ENCODE data around the gene PSMD3. TPM values are rescaled to one million over a fixed set of nuclear protein-coding genes. Genes with fewer than 3 reads are reported as not detected.

Gene PSMD3
- total RNA-seq, 1 donor from 2014 or later, result 93.1 TPM

DNA sequence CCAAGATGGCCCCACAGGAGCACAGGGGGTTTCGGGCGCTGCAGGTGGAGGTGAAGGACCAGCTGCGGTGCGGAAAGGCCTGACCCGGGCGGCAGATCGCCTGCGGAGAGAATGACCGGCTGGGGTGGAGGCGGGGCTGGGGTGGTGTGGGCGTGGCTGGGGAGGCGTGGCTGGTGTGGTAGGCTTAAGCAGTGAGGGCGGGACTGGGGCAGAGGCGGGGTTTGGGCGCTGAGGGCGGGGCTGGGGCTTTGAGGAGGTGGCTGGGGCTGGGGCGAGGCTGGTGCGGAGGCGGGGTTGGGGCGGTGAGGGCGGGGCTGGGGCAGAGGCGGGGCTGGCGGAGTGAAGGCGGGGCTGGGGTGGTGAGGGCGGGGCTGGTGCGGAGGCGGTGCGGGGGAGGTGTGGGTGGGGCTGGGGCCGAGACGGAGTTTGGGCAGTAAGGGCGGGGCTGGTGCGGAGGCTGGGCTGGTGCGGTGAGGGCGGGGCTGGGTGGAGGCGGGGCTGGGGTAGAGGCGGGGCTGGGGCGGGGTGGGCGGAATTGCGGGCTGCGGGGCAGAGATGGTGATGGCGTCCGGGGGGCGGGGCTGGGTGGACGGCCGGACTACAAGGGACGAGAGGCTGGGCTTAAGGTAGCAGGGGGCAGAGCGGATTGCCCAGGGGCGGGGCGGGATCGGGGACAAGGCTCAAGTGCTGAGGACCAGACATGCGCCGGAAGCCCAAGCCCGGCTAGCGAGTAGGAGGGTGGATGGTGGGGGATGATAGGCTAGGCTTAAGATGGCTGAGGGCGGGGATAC lies 27.7 kb upstream of the PSMD3 start:
- no peaks in the 10 kb centered on the region for H3K27me3 ChIP-seq

GRCh38 chr17:39953471-39953888 lies 27.1 kb upstream of the PSMD3 start:
- no peaks in the 10 kb centered on the region for H3K27me3 ChIP-seq
- peaks cover 2 to 10% of the 10 kb centered on the region in 2 donors for H3K4me1 ChIP-seq
- peak overlapping the region; percentile 46 to 53 for H3K27ac ChIP-seq
- no peak for TF ChIP-seq CTCF (IDR thresholded peaks at IDR 0.05)
- H3K4me3 ChIP-seq, result peak overlapping the region; percentile 18 to 38
- no peaks in the 10 kb centered on the region for H3K9me3 ChIP-seq
- no peak for DNase-seq (ENCODE audit: low spot score in 2 of 2)
- intact Hi-C loops (cut with DNase I), result loop anchor here (1.0 to 2.0 kb wide), 4 partner anchors 26 to 1965 kb away; partner anchors contain the start of genes ACLY, LRRC3C, ORMDL3 and PSMD3
- no peaks in the 10 kb centered on the region for H3K36me3 ChIP-seq

More for the DNA sequence above, 27.7 kb upstream of the PSMD3 start:
- no peaks in the 10 kb centered on the region for H3K36me3 ChIP-seq
- H3K4me1 ChIP-seq, result peaks cover 2 to 10% of the 10 kb centered on the region in 2 donors
- peak; percentile 93 to 99 for DNase-seq (ENCODE audit: low spot score in 2 of 2)
- no peak for TF ChIP-seq CTCF (IDR thresholded peaks at IDR 0.05)
- no peaks in the 10 kb centered on the region for H3K9me3 ChIP-seq
- peak overlapping the region; percentile 46 to 53 for H3K27ac ChIP-seq
- intact Hi-C loops (cut with DNase I), result loop anchor here (1.0 to 2.0 kb wide), 4 partner anchors 26 to 1966 kb away; partner anchors contain the start of genes ACLY, LRRC3C, ORMDL3 and PSMD3
- peak overlapping the region; percentile 45 to 58 for H3K4me3 ChIP-seq

GRCh38 chr17:39954876-39955275 lies 25.7 kb upstream of the PSMD3 start:
- Histone ChIP-seq H3K27ac (no peak overlapping the region), H3K36me3 (no peaks in the 10 kb centered on the region), H3K4me1 (peaks cover 2 to 10% of the 10 kb centered on the region in 2 donors), H3K9me3 (no peaks in the 10 kb centered on the region), H3K4me3 (no peak overlapping the region), H3K27me3 (no peaks in the 10 kb centered on the region)
- intact Hi-C loops (cut with DNase I), result no loop called here
- TF ChIP-seq CTCF (IDR thresholded peaks at IDR 0.05), result no peak
- DNase-seq (ENCODE audit: low spot score in 2 of 2), result no peak

DNA sequence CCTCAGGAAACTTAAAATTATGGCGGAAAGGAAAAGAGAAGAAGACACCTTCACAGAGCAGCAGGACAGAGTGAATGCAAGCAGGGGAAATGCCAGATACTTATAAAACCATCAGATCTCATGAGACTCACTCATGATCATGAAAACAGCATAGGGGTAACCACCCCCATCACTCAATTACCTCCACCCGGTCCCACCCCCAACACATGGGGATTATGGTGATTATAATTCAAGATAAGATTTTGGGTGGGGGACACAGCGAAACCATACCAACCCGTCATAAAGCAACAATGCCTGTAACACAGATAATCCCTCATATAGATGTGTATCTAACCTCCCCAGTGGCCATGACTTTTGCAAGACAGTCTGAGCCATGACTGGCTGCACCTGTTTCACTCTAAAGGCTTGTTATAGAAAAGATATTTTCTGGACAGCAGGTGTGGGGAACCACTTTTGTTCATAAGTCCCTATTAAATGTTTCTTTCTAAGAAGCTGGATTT lies 24.8 kb upstream of the PSMD3 start:
- Histone ChIP-seq H3K4me1 (peaks cover 2 to 10% of the 10 kb centered on the region in 2 donors), H3K36me3 (no peaks in the 10 kb centered on the region), H3K27ac (no peak overlapping the region), H3K9me3 (no peaks in the 10 kb centered on the region), H3K27me3 (no peaks in the 10 kb centered on the region), H3K4me3 (no peak overlapping the region)
- TF ChIP-seq CTCF (IDR thresholded peaks at IDR 0.05), result no peak
- DNase-seq (ENCODE audit: low spot score in 2 of 2), result no peak
- intact Hi-C loops (cut with DNase I), result no loop called here

DNA sequence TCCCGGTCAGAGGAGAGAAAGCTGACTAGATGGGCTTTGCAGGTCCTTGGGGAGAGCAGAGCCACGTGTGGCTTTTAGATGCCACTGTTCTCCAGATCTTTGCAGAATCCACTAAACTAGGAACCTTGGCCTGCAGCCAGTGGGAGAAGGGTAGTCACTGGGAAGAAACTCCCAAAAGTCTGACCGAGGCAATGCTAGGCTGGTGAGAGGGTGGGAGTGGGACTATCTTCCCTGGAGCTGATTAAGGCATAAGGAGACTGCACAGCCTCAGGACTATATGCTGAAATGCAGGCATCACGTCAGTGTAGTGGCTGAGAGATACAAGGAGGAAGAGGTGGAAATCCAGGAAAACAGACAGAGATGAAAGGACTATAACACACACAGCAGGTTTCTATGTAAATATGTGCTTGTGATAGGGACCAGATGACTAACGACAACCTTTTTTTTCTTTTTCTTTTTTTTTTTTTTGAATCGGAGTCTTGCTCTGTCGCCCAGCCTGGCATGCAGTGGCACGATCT lies 20.0 kb upstream of the PSMD3 start:
- H3K4me1 ChIP-seq, result no peaks in the 10 kb centered on the region
- H3K9me3 ChIP-seq, result no peaks in the 10 kb centered on the region
- H3K27me3 ChIP-seq, result no peaks in the 10 kb centered on the region
- TF ChIP-seq CTCF (IDR thresholded peaks at IDR 0.05), result no peak
- H3K27ac ChIP-seq, result no peak overlapping the region
- no peak for DNase-seq (ENCODE audit: low spot score in 2 of 2)
- no peak overlapping the region for H3K4me3 ChIP-seq
- intact Hi-C loops (cut with DNase I), result no loop called here
- no peaks in the 10 kb centered on the region for H3K36me3 ChIP-seq
